ENCODE measurements around the gene ATXN2.

The ATXN2 gene

GRCh38 chr12:111448846-111449790 lies 150.0 kb downstream of the ATXN2 start:
- no peak for DNase-seq

DNA sequence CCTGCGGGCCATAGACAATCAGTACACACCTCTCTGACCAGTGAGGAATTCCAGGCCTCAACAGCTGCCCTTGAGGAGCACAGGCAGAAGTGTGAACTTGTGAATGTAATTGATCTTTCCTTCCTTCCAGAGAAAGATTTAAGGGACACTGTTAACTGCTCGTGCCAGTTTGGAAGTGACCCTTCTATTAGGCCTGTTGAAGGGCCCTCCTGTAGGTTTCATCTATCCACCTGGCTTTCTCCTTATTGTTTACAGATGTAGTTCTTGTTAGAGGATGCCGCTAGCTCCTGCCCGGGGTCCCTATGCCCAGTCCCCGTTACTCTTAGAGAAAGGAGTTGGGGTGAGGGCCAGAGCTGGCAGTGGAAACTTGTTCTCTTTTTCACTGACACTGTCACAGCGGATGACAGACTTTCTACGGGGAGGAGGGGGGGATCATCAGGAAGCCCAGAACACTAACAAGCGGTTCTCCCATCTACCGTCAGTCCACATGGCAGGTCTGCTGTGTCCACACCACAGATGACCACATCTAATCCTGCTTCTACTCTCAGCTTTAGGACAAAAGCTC lies 150.8 kb downstream of the ATXN2 start:
- DNase-seq = no peak

DNA sequence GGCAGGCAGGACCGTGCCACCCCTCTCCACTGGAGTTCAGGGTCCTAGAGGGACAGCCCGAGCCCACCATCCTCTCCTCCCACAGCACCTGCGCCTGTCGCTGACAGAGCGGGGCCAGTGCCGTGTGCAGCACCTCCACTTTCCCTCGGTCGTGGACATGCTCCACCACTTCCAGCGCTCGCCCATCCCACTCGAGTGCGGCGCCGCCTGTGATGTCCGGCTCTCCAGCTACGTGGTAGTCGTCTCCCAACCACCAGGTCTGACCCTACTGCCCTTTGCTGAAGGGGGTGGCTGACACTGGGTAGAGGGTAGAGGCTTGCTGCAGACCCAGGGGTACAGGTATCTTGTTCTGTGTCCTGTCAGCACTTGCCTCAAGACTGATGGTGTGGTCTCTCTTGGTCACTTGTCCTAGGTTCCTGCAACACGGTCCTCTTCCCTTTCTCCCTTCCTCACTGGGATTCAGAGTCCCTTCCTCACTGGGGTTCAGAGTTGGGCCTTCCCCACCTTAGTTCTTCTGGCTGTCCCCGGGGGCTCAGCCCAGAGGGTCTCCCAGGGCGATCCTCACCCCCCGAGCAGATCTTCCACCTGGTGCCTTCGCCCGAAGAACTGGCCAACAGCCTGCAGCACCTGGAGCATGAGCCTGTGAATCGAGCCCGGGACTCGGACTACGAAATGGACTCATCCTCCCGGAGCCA lies 151.4 kb downstream of the ATXN2 start:
- DNase-seq = no peak

- DNase-seq = no peak
Measured at GRCh38 chr12:111446631-111447570, 152.2 kb downstream of the ATXN2 start.

DNA sequence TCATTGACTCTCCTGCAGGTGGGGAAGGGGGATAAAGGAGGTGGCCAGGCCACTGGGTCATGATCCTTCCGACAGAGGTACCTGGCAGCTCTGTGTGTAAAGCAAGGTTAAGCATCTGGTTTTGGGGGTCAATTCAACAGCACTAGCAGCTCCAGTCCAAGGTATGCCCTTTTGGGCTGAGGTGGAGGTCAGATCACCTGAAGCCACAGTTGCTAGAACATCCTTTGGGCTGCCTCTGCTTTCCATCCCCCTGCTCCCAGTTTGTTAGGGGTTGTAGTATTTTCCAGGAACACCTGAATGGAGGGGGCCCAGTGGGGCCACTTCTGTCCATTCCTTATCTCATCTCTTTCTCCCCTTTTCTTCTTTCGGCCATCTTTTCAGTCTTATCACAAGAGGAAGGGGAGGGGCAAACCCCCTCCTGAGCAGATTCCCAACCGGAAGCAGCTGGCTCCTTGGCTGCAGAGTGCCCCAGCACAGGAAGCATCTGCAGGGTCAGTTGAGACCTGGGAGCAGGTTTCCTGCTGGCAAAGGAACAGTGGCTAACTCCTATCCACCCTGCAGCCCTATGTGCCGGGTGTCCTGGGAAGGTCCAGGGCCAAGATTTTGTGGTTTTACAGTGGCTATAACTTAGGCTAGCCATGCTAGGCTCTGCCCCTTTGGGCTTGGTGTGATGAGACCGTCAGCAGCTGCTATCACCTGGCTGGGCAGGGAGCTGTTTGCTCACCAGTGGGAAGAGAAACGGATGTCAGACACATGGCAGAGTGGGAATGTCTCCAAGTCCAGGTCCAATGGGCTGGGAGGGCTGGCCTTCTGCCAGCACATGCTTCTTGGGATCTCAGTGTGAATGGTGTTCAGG lies 153.2 kb downstream of the ATXN2 start:
- no peak for DNase-seq

DNA sequence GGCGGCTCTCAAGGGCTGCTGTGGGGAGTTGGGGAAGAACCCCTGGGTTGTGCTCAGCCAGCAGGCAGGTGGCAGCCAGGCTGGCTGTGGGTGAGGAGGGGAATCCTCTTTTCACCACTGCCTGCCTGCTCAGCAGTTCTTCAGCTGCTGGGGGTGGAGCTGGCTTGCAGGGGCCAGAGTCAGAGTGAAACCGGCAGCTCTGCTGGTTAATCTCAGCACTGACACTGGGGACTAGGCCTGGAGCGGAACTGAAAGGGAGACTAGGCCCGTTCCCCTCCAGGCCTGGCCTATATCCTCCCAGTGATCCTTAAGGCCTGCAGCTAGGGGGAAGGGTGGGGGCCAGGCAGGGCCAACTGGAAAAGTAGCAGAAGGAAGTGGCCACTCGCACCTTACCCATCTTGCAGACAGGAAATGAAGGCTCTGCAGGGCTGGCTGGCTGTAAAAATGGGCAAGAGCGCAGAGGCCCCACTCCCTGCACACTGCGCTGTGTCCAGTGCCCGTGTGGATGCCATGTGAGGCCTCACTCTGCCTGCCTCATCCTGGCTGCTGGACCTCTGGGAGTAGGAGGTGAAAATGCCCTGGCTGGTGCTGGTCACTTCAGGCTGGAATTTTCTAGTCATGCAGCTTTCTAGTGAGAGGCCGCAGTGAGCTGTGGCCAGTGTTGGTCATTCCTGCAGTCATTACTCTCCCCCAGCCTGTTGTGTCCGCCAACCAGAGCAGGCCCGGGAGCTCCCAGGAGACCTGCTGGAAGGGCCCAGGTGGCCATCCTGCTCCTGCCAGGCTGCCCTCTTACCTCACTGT lies 154.0 kb downstream of the ATXN2 start:
- peak; percentile 79 for DNase-seq

DNA sequence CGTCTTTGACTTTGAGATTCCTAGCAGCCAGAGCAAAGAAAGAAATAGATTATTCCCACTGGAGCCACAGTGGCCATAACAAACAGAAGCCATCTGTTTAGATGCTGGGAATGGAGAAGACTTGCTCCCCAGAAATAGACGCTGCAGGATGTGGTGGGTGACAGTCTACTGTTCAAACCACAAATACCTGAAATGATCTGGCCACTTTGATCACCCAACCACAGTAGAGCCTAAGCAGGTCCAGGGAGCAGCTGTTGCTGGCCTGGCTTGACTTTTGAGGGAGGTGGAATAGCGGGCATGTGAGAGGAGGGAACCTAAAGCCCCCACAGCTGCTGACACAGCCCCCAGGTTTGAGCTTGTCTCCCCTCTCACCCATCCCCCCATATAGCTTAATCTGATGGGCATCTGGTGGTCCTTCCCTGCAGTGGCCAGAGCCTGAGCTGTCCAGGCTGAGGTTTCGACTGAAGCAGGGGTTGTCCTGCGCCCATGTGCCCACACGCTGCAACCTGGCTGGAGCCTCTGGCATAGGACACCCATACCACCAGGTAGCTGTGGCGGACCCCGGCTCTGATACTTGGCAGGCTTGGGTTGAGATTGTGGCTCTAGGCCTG lies 154.7 kb downstream of the ATXN2 start:
- no peak for DNase-seq

DNA sequence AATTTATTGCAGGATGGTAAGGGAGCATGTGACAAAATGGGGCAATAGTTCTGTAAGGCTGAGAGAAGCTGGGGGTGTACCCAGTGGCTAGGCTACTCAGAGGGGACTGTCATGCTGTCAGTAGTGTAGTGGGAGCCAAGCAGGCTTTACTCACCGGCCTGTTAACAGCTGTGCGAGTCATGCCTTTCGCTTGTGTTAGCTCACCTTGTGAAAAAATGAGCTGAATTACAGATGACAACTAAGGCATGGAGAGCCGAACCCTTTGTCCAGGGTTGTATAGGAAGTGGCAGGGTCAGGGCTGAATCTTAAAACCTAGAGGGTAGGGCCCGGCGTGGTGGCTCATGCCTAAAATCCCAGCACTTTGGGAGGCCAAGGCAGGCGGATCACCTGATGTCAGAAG lies 155.5 kb downstream of the ATXN2 start:
- no peak for DNase-seq

GRCh38 chr12:111443086-111443485 lies 156.0 kb downstream of the ATXN2 start:
- no peak for DNase-seq

DNA sequence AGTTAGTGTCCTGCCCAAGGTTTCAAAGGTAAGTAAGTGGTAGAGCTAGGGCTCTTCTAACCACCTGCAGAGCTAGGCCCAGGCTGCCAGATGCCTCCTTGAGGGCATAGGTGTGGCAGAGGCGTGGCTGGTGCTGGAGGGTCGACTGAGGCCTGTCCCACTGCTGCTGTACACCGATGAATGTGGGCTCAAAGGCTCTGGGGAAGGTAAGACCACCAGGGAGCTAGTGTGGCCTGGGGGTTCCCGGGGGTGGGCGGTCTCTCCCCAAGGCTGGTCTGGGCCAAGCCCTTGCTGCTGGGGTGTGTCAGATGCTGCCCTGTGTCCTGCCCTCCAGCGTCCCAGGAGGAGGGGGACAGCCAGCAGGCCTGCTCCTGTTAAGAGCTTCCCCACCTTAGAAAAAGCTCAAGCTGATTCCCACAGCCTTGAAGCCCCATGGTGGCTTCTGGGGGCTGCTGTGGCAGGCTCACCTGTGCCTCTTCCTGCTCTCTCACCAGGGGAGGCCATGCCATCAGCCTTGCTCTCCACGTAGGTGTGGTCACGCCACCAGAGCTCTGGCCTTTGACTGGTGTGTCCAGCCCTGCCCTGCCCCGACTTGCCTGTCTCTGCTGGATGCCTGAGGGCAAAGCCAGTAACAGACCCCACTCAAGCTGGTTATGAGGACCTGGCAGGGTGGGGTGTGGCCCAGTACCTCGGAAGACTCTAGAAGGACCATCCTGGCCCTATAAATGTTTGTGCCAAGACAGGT lies 156.6 kb downstream of the ATXN2 start:
- DNase-seq = no peak

- DNase-seq = no peak
Measured at GRCh38 chr12:111441107-111441928, 157.8 kb downstream of the ATXN2 start.

DNA sequence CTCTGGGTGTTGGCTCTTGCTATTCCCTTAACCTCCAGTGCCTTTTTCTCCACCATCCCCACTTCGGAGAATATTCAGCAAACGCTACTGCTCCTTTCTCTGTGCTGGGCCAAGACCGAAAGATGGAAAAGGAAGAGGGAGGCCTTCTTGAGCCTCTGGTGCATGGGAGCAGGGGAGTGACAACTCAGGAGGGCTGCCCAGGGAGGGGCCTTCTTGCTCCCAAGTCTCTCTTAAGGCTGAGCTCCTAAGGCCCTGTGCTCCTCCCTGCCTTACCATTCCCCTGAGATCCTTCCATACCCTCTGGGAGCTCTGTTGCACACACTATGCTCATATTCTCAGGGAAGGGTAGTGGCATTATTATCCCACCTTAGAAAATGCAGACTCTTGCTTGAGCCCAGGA lies 158.5 kb downstream of the ATXN2 start:
- DNase-seq = no peak

GRCh38 chr12:111440152-111440551 lies 159.0 kb downstream of the ATXN2 start:
- no peak for DNase-seq

GRCh38 chr12:111439657-111440151 lies 159.4 kb downstream of the ATXN2 start:
- DNase-seq = no peak

DNA sequence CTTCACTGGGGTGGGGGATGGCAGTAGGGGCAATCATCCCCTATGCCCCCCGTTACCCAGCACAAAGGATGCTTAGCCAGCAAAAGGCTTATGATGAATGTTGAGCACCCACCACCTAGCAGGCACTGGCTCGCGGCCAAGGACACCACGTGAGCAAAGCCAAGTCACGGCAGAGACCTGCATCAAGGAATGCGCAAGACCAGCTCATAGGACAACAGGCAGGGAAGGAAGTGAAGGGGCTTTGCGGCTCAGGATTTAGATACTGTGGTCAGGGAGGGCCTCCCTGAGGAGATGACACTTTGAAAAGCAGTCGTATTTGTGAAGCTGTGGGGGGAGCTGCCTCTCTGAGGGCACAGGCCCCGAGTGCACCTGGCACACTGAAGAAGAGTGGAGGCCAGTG lies 160.6 kb downstream of the ATXN2 start:
- peak; percentile 66 for DNase-seq

DNA sequence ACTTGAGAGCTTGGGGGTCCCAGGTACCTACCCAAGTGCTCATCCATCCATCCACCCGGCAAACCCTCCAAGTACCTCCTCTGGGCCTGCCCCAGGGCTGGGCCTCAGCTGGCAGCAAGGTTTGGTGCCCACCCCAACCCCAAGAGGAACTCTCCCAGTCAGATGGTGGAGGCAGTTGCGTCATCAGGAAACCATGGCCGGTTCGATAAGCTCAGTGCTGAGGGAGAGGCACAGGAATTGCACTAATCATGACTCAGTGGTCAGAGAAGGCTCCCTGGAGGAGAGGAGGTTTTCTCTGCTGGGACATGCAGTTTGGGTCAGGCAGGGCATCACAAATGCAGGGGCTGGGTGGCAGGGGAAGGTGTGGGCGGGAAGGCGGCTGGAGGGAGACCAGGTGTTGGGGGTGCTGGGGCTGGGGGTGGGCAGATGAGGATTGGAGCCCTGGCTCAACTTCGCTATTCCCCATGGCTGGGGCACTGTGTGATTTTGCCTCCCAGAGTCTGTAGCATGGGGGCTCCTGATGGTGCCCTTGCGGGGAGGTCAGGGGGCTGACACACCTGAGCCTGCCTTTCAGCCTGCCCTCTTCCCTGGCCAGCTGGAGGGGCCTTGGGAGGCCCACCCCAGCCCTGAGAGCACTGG lies 161.2 kb downstream of the ATXN2 start:
- no peak for DNase-seq

DNA sequence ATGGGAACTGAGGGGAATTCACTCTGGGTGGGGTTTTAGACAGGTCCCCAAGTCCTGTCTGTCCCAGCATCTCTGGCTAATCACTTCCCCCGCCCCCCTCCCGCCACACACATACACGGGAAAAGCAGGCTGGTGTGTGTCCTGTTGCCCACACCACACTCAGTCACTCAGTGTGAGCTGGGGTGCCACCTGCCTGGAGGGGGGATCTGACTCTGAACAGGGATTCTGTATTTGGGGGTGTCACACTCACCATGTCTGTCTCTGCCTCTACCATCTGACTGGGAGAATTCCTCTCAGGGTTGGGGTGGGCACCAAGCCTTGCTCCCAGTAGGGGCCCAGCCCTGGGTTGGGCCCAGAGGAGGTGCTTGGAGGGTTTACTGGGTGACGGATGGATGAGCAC lies 162.3 kb downstream of the ATXN2 start:
- DNase-seq = no peak

DNA sequence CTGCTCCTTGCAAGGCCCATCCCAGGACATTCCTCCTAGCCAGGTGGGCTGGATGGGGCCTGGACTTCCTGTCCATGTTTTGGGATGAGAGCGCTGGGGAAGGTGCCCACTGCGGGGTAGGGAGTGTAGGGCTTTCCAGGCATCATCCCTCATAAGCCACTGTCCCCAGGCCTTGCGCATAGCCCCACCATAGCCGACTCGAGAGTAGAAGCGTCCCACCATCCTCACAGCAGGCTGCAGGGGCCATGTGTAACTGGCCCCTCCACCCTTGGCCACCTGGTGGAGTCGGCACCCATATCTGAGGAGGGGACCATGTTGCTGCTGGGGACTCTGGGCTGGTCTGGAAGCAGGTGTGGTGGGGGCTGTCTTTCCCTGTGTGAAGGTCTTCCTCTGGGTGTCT lies 162.8 kb downstream of the ATXN2 start:
- DNase-seq = no peak
